Ascending aorta (tissue), 2 donors: ENCODE measurements around the gene LYRM4. TPM values are rescaled to one million over a fixed set of nuclear protein-coding genes. Genes with fewer than 3 reads are reported as not detected.

Experiments used
- DNase-seq, 2 donors: peaks; one replicate each; pipeline ENCODE4 v3.0.0-alpha.2; 2019; ENCODE audit warnings: low spot score in 2 of 2
- H3K27ac ChIP-seq, 2 donors: fragments of 200-600 bp; sonication (generic); one replicate each; pipeline ENCODE4 v1.5.1; 2016 to 2017; ENCODE audit warnings: mild to moderate bottlenecking in 1 of 2
- H3K27me3 ChIP-seq: fragments of 200-600 bp; sonication (generic); one replicate; pipeline ENCODE4 v1.5.1; 2017
- H3K36me3 ChIP-seq, 2 donors: fragments of 200-600 bp; sonication (generic); one replicate each; pipeline ENCODE4 v1.5.1; 2016
- H3K4me1 ChIP-seq, 2 donors: fragments of 200-600 bp; sonication (generic); one replicate each; pipeline ENCODE4 v1.5.1; 2016 to 2017; ENCODE audit warnings: mild to moderate bottlenecking in 1 of 2
- H3K4me3 ChIP-seq, 2 donors: fragments of 200-600 bp; sonication (generic); one replicate each; pipeline ENCODE4 v1.5.1; 2016 to 2017; ENCODE audit warnings: mild to moderate bottlenecking in 1 of 2
- H3K9me3 ChIP-seq, 2 donors: fragments of 200-600 bp; sonication (generic); one replicate each; pipeline ENCODE4 v1.5.1; 2016
- intact Hi-C: fragments of 100-400 bp; cut with DNase I; formaldehyde crosslinking; loops from one replicate; pipeline ENCODE4 v1.15.1; 2023
- total RNA-seq: library from RNA; depleted of rRNA; stranded (reverse); fragments of >200 nt; gene quantifications from one replicate; pipeline ENCODE4 v1.1.0, GENCODE V29; 2016
- TF ChIP-seq, protein P1 (sequence below), 3 experiments: fragments of 200-600 bp in 2 of 3; fragments of 450-650 bp in 1 of 3; sonication (generic) in 2 of 3; IDR thresholded peaks; one replicate each; pipeline ENCODE4 v1.5.1; 2016 to 2019; ENCODE audit warnings: antibody characterized with exemption in 3 of 3, mild to moderate bottlenecking in 1 of 3, moderate library complexity in 1 of 3

LYRM4 gene
- total RNA-seq: 10.5 TPM

DNA sequence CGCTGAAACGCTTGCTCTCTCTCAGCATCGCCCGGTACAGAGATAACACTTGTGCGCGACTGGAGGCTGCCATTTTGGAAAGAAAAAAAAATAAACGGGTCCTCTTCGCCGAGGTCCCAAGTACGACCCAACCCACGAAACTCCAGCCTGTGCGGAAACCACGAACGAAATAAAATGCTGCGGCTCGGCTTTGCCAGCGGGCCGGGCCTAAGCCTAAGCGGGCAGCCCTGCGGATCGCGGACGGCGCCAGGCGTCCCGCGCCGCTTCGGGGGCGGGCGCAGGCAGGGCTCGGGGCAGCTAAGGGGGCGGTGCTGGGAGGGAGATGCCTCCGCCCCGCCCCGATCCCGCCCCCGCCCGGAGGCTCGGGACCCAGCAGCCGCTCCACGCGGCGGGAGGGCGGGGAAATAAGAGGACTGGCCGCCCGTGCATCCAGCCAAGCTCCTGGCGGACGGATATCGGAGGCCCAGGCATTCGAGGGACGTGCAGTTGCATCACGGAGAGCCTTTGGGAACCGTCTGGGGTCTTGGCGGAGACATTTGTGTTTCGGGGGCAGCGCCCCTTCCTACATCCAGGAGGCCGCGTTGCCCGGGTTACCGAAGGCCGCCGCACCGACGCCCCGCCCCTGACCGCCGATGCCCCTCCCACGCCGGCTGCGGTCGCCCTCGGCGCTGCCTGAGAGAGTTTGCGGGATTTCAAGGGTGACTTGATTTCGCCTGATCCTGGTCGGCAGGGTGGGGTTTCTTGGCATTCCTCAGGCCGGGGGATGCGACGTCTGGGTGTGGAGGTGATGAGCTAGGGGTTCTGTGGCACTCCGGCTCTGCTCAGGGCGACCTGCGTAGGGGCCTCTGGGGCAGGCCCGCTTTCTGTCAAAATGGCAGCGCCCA, at the start of gene LYRM4, which contains the start of gene FARS2:
TSS of gene LYRM4 (minus strand) at position 290 of the 884 bp plus-strand sequence. CDS start at position 73, 217 bp downstream.
TSS of gene FARS2 (plus strand) at position 853 of the 884 bp plus-strand sequence.
- Histone ChIP-seq H3K4me3 (peak within 1 kb of the TSS; percentile 92 to 99), H3K4me1 (peaks cover 0 to 11% of the 10 kb centered on the region in 2 donors), H3K27me3 (no peaks in the 10 kb centered on the region), H3K9me3 (no peaks in the 10 kb centered on the region), H3K27ac (peak within 1 kb of the TSS; percentile 98), H3K36me3 (no peaks in the 10 kb centered on the region)
- intact Hi-C loops: loop anchor here (2.0 to 10.0 kb wide), 7 partner anchors 54 to 1906 kb away; partner anchors contain the start of gene PPP1R3G
- DNase-seq: peak; percentile 49 to 91
- TF ChIP-seq, protein P1, sequence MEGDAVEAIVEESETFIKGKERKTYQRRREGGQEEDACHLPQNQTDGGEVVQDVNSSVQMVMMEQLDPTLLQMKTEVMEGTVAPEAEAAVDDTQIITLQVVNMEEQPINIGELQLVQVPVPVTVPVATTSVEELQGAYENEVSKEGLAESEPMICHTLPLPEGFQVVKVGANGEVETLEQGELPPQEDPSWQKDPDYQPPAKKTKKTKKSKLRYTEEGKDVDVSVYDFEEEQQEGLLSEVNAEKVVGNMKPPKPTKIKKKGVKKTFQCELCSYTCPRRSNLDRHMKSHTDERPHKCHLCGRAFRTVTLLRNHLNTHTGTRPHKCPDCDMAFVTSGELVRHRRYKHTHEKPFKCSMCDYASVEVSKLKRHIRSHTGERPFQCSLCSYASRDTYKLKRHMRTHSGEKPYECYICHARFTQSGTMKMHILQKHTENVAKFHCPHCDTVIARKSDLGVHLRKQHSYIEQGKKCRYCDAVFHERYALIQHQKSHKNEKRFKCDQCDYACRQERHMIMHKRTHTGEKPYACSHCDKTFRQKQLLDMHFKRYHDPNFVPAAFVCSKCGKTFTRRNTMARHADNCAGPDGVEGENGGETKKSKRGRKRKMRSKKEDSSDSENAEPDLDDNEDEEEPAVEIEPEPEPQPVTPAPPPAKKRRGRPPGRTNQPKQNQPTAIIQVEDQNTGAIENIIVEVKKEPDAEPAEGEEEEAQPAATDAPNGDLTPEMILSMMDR (IDR thresholded peaks at IDR 0.05): no peak

- Histone ChIP-seq H3K27ac (no peak overlapping the region), H3K4me3 (no peak overlapping the region), H3K4me1 (no peaks in the 10 kb centered on the region), H3K36me3 (no peaks in the 10 kb centered on the region), H3K27me3 (no peaks in the 10 kb centered on the region), H3K9me3 (no peaks in the 10 kb centered on the region)
- TF ChIP-seq, protein P1 (IDR thresholded peaks at IDR 0.05): no peak
- DNase-seq: no peak
- intact Hi-C loops: no loop called here
Measured at GRCh38 chr6:5308066-5308465, 47.3 kb upstream of the LYRM4 start.

DNA sequence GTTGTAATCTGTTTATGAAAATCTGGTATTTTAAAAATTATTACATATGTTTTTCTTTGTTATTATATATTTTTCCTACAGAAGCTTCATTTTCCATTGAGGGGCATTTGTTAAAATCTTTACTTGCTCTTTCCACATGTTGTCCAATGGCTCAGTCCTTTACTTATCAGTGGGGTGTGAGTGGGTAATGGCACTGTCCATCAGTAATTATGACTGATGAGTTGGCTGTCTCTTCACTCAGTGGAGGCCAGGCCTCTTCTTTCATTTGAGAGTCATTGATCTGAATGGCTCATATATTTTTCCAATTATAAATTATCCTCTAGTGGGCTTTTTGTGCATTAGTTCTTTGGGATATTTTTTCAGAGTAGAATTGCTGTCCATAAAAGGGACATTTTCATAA, 46.3 kb upstream of the LYRM4 start:
- intact Hi-C loops: no loop called here
- H3K36me3 ChIP-seq: no peaks in the 10 kb centered on the region
- H3K4me1 ChIP-seq: no peaks in the 10 kb centered on the region
- no peaks in the 10 kb centered on the region for H3K9me3 ChIP-seq
- no peak for DNase-seq
- no peaks in the 10 kb centered on the region for H3K27me3 ChIP-seq
- TF ChIP-seq, protein P1 (IDR thresholded peaks at IDR 0.05): no peak
- H3K4me3 ChIP-seq: no peak overlapping the region
- no peak overlapping the region for H3K27ac ChIP-seq

DNA sequence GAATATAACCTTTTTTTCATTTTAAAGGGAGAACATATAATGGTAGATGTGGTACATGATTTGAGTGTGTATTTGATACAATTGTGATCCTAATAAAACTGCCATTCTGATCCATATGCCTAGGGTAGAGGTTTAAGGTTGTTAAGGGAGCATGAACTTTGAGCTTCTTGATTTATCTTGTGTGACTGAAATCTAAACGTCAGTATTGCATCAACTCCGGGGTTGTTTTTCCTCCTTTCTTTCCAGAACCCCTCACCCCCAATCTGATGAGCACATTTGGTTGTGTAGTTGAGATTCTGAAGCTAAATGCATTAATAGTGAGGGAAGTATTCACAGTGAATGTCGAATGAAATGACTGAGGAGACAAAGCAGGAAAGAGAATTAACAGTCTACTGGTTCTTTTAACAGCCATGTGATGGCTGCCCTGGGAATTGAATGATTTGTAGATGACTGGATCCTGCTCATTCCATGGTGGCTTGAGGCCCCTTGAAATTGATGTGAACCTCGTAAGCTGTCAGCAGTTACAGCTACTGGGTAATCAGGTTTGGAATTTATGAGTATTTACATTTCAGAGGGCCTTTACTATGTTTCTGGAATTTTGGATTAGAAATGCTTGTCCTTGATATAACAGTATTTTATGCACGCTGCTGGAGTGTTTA, 45.3 kb upstream of the LYRM4 start:
- TF ChIP-seq, protein P1 (IDR thresholded peaks at IDR 0.05): no peak
- no peak overlapping the region for H3K27ac ChIP-seq
- H3K9me3 ChIP-seq: no peaks in the 10 kb centered on the region
- no peaks in the 10 kb centered on the region for H3K27me3 ChIP-seq
- no peak for DNase-seq
- intact Hi-C loops: no loop called here
- H3K36me3 ChIP-seq: no peaks in the 10 kb centered on the region
- H3K4me1 ChIP-seq: no peaks in the 10 kb centered on the region
- no peak overlapping the region for H3K4me3 ChIP-seq

DNA sequence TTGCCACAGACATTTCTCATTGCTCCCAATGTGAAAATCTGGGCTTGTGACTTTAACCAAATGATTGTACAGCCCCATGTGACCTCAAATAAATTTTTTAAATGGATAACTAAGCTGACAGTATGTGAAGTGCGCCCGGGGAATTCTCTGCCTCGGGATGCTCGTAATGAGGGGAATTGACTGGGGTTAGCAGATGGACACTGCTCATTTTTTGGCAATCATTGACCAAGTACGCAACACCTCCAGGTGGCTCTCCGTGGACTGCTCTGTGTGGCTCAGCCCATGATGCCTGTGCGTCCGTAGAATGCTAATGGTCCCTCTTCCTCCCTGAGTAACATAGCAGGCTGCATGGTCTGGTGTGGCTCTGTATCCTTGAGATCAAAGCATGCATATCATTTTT, 42.9 kb upstream of the LYRM4 start:
- Histone ChIP-seq H3K4me3 (no peak overlapping the region), H3K4me1 (no peaks in the 10 kb centered on the region), H3K27ac (no peak overlapping the region), H3K27me3 (no peaks in the 10 kb centered on the region), H3K9me3 (no peaks in the 10 kb centered on the region), H3K36me3 (no peaks in the 10 kb centered on the region)
- no peak for DNase-seq
- TF ChIP-seq, protein P1 (IDR thresholded peaks at IDR 0.05): no peak
- intact Hi-C loops: no loop called here
